Measurements from ENCODE around the gene HDHD2. TPM values are rescaled to one million over a fixed set of nuclear protein-coding genes. Genes with fewer than 3 reads are reported as not detected.

The HDHD2 gene
- total RNA-seq, 4 donors from 2014 or later, result 5.4 to 21.8 (median 11.9) TPM

GRCh38 chr18:47081578-47081977 lies 68.7 kb downstream of the HDHD2 start:
- H3K4me1 ChIP-seq, result peaks cover 0 to 7% of the 10 kb centered on the region in 2 donors
- DNase-seq (no peak), ATAC-seq (no peak)
- H3K27me3 ChIP-seq, result no peaks in the 10 kb centered on the region
- no peaks in the 10 kb centered on the region for H3K36me3 ChIP-seq
- no peak for TF ChIP-seq CTCF (IDR thresholded peaks at IDR 0.05 in 4 of 5, conservative IDR thresholded peaks at IDR 0.05 in 1 of 5)
- TF ChIP-seq POLR2A (IDR thresholded peaks at IDR 0.05), result no peak
- intact Hi-C loops (cut with DNase I; ENCODE audit: low total_unique reads) (no loop called here), in situ Hi-C loops (cut with MboI; ENCODE audit: low sequenced_read_pairs in 4 of 4) (no loop called here)
- no peak overlapping the region for H3K27ac ChIP-seq
- H3K9me3 ChIP-seq, result no peaks in the 10 kb centered on the region
- no peak overlapping the region for H3K4me3 ChIP-seq

DNA sequence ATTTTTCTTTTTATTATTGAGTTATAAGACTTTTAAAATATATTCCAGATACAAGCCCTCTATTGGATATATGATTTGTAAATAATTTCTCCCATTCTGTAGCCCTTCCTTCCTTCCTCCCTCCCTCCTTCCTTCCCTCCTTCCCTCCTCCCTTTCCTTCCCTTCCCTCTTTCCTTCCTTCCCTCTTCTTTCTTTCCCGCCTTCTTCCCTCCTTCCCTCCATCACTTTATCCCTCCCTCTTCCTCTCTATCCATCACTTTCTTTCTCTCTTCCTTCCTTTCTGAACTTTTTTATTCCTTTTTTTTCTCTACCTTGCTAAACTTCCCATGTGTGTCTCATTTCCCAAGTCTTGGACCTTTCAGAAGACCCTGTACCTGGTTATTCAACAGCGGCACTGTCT lies 69.4 kb downstream of the HDHD2 start:
- in situ Hi-C loops (cut with MboI; ENCODE audit: low sequenced_read_pairs in 4 of 4) (no loop called here), intact Hi-C loops (cut with DNase I; ENCODE audit: low total_unique reads) (no loop called here)
- Histone ChIP-seq H3K27me3 (no peaks in the 10 kb centered on the region), H3K36me3 (no peaks in the 10 kb centered on the region), H3K27ac (no peak overlapping the region), H3K9me3 (no peaks in the 10 kb centered on the region), H3K4me3 (no peak overlapping the region), H3K4me1 (peaks cover 0 to 7% of the 10 kb centered on the region in 2 donors)
- DNase-seq (no peak), ATAC-seq (no peak)
- TF ChIP-seq CTCF (IDR thresholded peaks at IDR 0.05 in 4 of 5, conservative IDR thresholded peaks at IDR 0.05 in 1 of 5), result no peak
- no peak for TF ChIP-seq POLR2A (IDR thresholded peaks at IDR 0.05)

- in situ Hi-C loops (cut with MboI; ENCODE audit: low sequenced_read_pairs in 4 of 4) (no loop called here), intact Hi-C loops (cut with DNase I; ENCODE audit: low total_unique reads) (no loop called here)
- H3K36me3 ChIP-seq, result no peaks in the 10 kb centered on the region
- no peaks in the 10 kb centered on the region for H3K9me3 ChIP-seq
- no peak for TF ChIP-seq POLR2A (IDR thresholded peaks at IDR 0.05)
- no peak for TF ChIP-seq CTCF (IDR thresholded peaks at IDR 0.05 in 4 of 5, conservative IDR thresholded peaks at IDR 0.05 in 1 of 5)
- DNase-seq, result no peak
- no peak overlapping the region for H3K27ac ChIP-seq
- H3K27me3 ChIP-seq, result no peaks in the 10 kb centered on the region
- H3K4me1 ChIP-seq, result no peaks in the 10 kb centered on the region
- H3K4me3 ChIP-seq, result no peak overlapping the region
- ATAC-seq, result no peak
Measured at GRCh38 chr18:47077111-47077510, 73.2 kb downstream of the HDHD2 start.

DNA sequence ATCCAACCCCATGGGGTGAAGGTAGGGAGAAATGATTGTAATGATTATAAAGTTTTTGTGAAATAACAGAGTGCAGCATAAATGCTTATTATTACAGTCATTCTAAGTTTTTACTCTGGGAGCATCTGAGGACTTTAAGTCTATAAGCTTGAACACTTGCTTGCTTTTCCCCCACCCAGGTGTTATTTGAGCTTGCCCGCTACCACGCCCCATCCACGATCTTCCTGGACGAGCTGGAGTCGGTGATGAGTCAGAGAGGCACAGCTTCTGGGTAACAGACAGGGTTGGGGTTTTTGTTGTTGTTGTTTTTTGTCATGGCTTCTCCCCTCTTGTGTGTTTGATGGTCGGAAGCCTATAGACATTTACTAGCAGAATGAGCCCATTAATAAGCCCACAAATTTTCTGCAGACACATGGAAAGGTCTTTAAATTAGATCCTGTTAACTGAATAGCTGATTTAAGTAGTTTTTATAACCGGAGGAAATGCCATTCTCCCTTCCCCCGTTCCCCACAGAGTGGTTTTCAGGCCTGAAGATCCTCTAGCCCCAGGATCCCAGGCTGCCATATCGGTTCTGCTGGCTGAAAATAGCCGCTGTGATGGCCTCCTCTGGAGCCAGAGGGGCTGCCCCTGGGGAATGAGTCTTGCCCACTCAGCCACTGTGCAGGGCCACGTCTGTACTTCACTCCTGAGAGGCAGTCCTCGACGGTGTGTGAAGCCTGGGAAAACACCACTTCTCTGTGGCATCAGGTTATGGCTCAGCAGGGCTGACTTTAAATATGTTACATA lies 75.0 kb downstream of the HDHD2 start:
- DNase-seq (no peak), ATAC-seq (peak in 1 of 2 donors; percentile 50)
- no peak overlapping the region for H3K27ac ChIP-seq
- in situ Hi-C loops (cut with MboI; ENCODE audit: low sequenced_read_pairs in 4 of 4), result no loop called here
- H3K36me3 ChIP-seq, result no peaks in the 10 kb centered on the region
- intact Hi-C loops (cut with DNase I; ENCODE audit: low total_unique reads), result no loop called here
- no peaks in the 10 kb centered on the region for H3K27me3 ChIP-seq
- no peaks in the 10 kb centered on the region for H3K4me1 ChIP-seq
- TF ChIP-seq CTCF (IDR thresholded peaks at IDR 0.05 in 4 of 5, conservative IDR thresholded peaks at IDR 0.05 in 1 of 5) (no peak), POLR2A (IDR thresholded peaks at IDR 0.05) (no peak)
- H3K9me3 ChIP-seq, result no peaks in the 10 kb centered on the region
- no peak overlapping the region for H3K4me3 ChIP-seq

All from gastrocnemius medialis (tissue), 4 donors.